ENCODE measurements around the gene CIB1. TPM values are rescaled to one million over a fixed set of nuclear protein-coding genes. Genes with fewer than 3 reads are reported as not detected.

The CIB1 gene
- polyA plus RNA-seq, 10 donors = 20.7 to 28.4 (median 24.8) TPM

DNA sequence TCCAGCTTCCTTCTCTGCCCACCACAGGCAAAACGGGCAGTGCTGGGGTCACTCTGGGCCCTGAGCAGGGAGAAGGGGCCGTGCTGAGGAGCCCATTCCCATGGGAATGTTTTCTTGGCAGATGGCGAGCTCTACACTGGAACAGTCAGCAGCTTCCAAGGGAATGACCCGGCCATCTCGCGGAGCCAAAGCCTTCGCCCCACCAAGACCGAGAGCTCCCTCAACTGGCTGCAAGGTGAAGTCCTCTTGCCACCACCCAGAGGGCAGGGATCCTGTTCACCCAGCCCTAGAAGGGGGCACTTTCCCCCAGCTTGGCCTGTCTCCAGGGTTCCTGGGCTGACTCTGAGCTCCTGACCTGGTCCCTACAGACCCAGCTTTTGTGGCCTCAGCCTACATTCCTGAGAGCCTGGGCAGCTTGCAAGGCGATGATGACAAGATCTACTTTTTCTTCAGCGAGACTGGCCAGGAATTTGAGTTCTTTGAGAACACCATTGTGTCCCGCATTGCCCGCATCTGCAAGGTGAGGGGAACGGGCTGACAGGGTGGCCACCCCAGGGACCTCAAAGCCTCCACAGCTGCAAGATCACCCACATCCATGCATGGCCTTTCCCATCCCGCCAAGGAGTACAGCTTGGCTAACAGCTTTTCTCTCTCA is 12.4 kb downstream of the CIB1 start:
- peak; percentile 56 to 76 (median 64) for DNase-seq

DNA sequence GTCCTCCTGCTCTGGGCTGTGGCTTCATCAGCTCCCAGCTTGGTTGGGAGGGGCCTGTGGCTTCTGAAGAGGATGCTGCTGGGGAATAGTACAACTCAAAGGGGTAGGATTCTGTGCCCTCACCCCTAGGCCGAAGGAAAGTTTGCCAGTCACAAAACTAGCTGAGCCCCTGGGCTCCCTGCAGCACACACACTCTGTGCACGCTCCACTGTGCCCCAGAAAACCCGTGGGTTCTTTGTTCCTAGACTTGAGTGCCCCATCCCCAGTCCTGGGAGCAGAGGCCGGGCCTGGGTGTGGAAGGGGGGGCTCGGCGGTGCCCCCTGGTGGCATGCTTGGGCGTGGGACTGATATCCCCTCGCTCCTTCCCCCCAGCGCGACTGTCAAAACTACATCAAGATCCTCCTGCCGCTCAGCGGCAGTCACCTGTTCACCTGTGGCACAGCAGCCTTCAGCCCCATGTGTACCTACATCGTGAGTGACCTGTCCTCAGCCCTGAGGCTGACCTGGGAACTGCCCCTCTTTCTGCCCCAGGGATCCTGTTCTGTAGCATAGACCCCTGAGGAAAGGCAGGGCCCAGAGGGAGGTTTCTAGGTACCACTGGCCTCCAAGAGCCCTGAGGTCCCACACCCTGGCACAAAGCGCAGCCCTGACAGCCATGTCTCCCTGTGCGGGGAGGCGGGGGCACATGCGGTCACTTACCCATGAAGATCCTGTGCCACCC is 14.2 kb downstream of the CIB1 start:
- DNase-seq = no peak

DNA sequence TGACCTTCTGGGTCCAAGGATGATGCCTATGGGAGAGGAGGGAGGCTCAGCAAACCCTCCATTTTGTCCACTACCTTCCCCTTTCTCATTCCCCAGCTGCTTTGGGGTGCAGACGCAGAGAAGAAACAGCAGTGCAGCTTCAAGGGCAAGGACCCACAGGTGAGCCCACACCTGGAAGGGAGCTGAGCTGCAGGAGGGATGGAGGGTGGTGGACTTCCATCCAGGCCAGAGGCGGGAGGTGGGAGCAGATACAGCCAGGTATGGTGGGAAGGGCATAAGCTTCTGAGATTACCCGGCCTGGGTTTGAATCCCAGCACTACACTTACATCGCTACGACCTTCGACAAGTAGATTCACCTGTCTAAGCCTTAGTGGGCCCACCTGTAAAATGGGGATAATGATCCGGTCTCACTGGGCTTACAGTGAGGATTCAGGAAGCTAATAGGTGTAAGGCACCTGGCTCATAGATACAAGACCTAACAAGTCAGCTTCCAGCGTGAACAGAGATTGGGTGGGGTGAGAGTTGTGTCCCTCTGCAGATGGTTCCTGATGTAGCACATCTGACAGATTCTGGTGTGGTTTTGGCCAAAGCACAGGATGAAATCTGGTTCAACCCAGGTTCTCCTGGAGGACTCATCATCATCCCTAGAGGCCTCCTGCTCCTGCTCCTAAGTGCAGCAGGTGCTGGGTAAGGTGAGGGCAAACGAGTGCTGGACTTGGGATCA is 15.9 kb downstream of the CIB1 start:
- no peak for DNase-seq

GRCh38 chr15:90214553-90215196 is 19.1 kb downstream of the CIB1 start:
- no peak for DNase-seq

DNA sequence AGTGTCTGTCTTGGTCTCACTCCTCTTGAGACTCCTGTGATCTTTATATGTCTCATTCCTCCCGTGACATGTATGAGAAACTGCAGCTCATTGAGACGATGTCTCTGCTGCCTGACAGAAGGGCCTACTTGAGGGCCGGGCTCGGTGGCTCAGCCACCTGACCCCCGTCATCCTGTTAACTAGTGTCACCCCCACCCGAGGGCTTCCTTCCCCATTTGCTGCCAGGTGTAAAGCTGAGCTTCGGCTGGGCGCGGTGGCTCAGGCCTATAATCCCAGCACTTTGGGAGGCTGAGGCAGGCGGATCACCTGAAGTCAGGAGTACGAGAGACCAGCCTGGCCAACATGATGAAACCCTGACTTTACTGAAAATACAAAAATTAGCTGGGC is 19.9 kb downstream of the CIB1 start:
- no peak for DNase-seq

- no peak for DNase-seq
Observed at GRCh38 chr15:90213122-90213817, 20.5 kb downstream of the CIB1 start.

DNA sequence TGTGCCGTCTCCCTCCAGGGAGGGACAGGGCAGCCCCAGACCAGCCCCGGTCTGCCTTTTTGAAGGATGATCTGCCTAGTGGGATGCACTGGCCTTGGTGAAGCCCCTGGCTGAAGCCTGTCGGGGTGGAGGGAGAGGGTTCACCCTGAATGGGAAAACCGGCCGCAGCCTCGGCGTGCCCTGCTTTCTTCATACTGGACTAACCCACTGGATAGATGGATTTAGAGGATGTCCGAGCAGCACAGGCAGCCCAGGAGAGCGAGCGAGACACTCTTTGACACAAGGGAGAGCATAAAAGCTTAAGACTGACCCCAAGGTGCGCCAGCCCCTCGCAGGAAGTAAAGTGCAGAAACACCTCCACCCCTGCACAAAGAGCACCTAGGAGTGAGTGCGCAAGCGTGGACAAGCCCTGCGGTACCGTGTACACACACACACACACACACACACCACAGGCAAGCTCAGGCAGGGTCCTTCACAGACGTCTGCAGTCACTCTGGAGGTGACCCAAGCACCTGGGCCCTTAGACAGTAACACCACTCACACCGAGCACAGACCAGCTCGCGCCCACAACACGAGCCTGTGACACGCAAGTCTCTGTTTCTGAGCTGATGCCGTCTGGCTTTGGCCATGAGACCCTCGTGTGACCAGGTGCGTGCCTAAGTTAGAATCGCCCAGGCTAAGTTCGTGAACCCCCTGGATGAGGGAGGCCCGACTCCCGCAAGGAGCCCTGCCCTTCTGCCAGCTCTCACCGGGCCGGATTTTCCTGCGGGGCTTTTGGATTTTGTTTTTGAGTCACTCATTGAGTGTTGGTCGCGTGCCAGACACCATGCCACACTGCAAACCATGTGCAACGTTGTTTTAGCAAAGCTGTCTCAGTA is 21.3 kb downstream of the CIB1 start:
- DNase-seq = no peak

GRCh38 chr15:90211440-90212143 is 22.1 kb downstream of the CIB1 start:
- no peak for DNase-seq

GRCh38 chr15:90211009-90211408 is 22.7 kb downstream of the CIB1 start:
- no peak for DNase-seq

DNA sequence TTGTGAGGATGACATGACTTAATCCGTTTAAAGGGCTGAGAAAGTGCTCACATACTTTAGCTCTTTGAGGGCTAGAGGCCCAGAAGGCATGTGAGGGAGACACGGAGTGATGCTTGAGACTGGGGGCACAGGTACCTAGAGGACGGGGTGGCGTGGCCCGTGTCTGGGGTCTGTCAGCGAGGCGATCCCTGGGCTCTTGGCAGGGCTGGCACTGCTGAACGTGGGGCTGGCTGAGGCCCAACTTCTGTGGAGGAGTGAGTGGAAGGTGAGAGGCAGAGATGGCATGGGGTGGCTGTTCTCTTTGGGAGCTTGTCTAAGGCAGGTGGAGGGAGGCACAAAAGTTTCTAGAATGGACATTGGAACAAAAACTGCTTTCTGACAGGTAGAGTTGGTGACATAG is 23.1 kb downstream of the CIB1 start:
- no peak for DNase-seq

- DNase-seq = no peak
Observed at GRCh38 chr15:90209591-90209990, 24.1 kb downstream of the CIB1 start.

DNA sequence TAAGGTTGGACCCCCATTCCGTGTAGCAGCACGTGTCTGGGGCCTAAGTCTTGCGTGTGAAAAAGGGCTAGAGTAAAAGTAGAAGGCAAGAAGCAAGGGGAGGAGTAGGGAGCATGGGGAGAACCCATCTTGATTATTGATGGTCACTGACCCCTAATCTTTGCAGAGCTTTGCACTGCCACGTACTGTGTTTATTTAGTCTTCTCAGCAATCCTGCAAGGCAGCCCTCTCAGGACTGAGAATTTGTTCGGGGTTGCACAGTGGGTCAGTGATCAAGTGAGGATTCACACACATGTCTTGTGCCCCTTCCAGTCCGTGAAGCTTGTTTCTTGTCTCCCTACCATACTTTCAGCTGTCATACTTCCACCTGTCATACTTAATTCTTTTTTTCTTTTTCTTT is 25.4 kb downstream of the CIB1 start:
- DNase-seq = no peak

GRCh38 chr15:90207252-90207651 is 26.5 kb downstream of the CIB1 start:
- DNase-seq = no peak

- no peak for DNase-seq
Observed at GRCh38 chr15:90205886-90206285, 27.9 kb downstream of the CIB1 start.

GRCh38 chr15:90205050-90205848 is 28.5 kb downstream of the CIB1 start:
- DNase-seq = no peak

DNA sequence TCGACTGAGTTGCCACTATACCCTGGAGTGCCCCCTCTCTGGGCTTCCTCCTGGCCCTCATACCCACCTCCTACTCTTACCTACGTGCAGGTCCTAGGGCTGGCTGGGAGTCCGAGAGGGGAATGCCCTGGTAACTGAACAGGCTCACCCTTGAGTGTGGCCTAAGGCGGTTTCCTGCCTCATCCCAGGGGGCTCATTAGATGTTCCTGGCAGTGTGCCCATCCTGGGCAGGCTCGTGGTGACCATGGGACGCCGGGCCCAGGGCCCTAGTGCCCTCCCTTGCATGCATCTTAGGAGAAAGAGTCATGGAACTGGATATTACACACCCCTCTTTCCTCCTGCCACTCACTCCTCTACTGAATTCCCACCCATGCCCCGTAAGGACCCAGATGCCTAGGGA is 29.8 kb downstream of the CIB1 start:
- DNase-seq = no peak

- no peak for DNase-seq
Observed at GRCh38 chr15:90203473-90203872, 30.3 kb downstream of the CIB1 start.

DNA sequence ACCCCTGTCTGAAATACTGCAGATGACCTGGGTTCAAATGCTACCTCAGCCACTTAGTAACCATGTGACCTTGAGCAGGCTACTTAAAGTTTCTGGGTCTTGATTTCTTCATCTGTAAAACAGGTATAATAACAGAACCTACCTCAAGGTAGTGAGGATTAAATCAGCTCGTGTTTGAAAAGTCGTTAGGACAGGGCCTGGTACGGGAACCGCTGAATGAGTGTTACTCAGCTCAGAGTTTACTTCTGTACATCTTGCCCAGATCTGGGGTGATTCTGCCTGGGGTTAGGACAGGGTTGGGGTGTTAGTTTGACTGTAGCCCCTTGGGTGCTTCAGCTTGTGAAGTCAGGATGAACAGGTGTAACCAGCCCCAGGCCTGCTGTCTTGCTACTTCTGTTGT is 30.8 kb downstream of the CIB1 start:
- no peak for DNase-seq

DNA sequence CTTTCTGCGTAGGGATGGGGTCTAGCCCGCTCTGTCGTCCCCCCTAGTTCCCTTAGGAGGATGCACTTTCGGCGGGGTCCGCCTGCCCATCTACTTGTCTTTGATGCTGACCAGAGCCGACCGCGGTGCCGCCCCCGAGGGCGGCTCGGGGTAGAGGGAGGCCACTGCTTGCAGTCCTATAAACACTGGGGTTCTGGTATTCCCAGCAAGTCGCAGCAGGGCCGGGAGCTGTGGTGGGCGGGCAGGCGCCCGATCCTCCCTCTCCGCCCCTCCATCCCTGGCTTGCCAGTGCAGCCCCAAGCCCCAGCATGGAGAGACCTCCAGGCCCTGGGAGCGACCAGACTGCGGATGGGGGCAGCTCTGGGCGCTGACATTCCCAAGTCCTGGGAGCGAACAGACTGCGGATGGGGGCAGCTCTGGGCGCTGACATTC is 31.8 kb downstream of the CIB1 start:
- DNase-seq = no peak
